HepG2 (cell line): ENCODE results near the gene ZC3H7B. TPM values are rescaled to one million over a fixed set of nuclear protein-coding genes. Genes with fewer than 3 reads are reported as not detected.
A peak's percentile ranks its signal among the peaks of the same experiment; 100 is the strongest.

Experiments
- CREBL2 ChIP-seq: sonication (generic); formaldehyde crosslinking; IDR thresholded peaks from 2 replicates; pipeline ENCODE4 v1.8.1; 2023; ENCODE audit warnings: missing genetic modification reagents, mild to moderate bottlenecking, borderline replicate concordance
- E2F2 ChIP-seq: sonication (generic); formaldehyde crosslinking; IDR thresholded peaks from 2 replicates; pipeline ENCODE4 v1.4.0; 2020; ENCODE audit warnings: missing genetic modification reagents, borderline replicate concordance
- HDAC1 ChIP-seq: sonication (generic); formaldehyde crosslinking; IDR thresholded peaks from 2 replicates; pipeline ENCODE4 v1.5.1; 2020; ENCODE audit warnings: mild to moderate bottlenecking, missing genetic modification reagents
- KDM3A ChIP-seq: IDR thresholded peaks from 2 replicates; pipeline ENCODE4 v1.6.1; 2018; ENCODE audit warnings: low read depth, missing compliant biosample characterization
- KLF15 ChIP-seq: sonication (generic); formaldehyde crosslinking; IDR thresholded peaks from 2 replicates; pipeline ENCODE4 v1.8.1; 2023; ENCODE audit warnings: borderline replicate concordance, mild to moderate bottlenecking, inconsistent platforms, missing genetic modification reagents, mixed read lengths
- NONO ChIP-seq, 2 experiments: fragments of 450-650 bp in 1 of 2; sonication (generic) in 1 of 2; formaldehyde crosslinking in 1 of 2; IDR thresholded peaks in 1 of 2; conservative IDR thresholded peaks in 1 of 2; 2 replicates each; pipeline versions ENCODE4 v1.6.1 to v1.8.0; 2017 to 2022; ENCODE audit warnings: mild to moderate bottlenecking in 1 of 2, missing genetic modification reagents in 1 of 2, moderate library complexity in 1 of 2
- PHF5A ChIP-seq: IDR thresholded peaks from one replicate; pipeline ENCODE4 v1.6.1; 2018; ENCODE audit warnings: low read depth, missing genetic modification reagents; ENCODE audit not compliant: unreplicated experiment
- SNAPC2 ChIP-seq: sonication (generic); formaldehyde crosslinking; IDR thresholded peaks from 2 replicates; pipeline ENCODE4 v1.8.1; 2022; ENCODE audit warnings: mild to moderate bottlenecking, missing genetic modification reagents
- XBP1 ChIP-seq: sonication (generic); formaldehyde crosslinking; IDR thresholded peaks from 2 replicates; pipeline ENCODE4 v1.5.0; 2020; ENCODE audit warnings: missing genetic modification reagents
- ZNF142 ChIP-seq: sonication (generic); formaldehyde crosslinking; IDR thresholded peaks from 2 replicates; pipeline ENCODE4 v1.4.0; 2020; ENCODE audit warnings: missing genetic modification reagents
- ZNF331 ChIP-seq: sonication (generic); formaldehyde crosslinking; IDR thresholded peaks from 2 replicates; pipeline ENCODE4 v1.4.0; 2020; ENCODE audit warnings: missing genetic modification reagents
- ZNF501 ChIP-seq: sonication (generic); formaldehyde crosslinking; IDR thresholded peaks from 2 replicates; pipeline ENCODE4 v1.5.1; 2020; ENCODE audit warnings: mild to moderate bottlenecking, moderate library complexity, missing genetic modification reagents
- ZNF569 ChIP-seq: sonication (generic); formaldehyde crosslinking; IDR thresholded peaks from 2 replicates; pipeline ENCODE4 v1.5.0; 2020; ENCODE audit warnings: mild to moderate bottlenecking, missing genetic modification reagents, moderate library complexity, borderline replicate concordance
- ZNF639 ChIP-seq: conservative IDR thresholded peaks from 2 replicates; pipeline ENCODE4 v1.6.1; 2018; ENCODE audit warnings: missing genetic modification reagents
- ZNF672 ChIP-seq: sonication (generic); formaldehyde crosslinking; IDR thresholded peaks from 2 replicates; pipeline ENCODE4 v1.8.1; 2022; ENCODE audit warnings: missing genetic modification reagents
- ZZZ3 ChIP-seq: sonication (generic); formaldehyde crosslinking; IDR thresholded peaks from 2 replicates; pipeline ENCODE4 v1.4.0; 2020; ENCODE audit warnings: missing genetic modification reagents, mild to moderate bottlenecking, borderline replicate concordance
- polyA plus RNA-seq, 8 experiments: library from polyadenylated mRNA; depleted of rRNA in 3 of 8; stranded (reverse) in 7 of 8; unstranded in 1 of 8; fragments of >200 nt; fragmentation: Illumina TruSeq in 4 of 8; extraction: Trizol in 4 of 8; gene quantifications; 2 replicates each; pipeline versions ENCODE4 v1.2.1 to v1.2.3, GENCODE V29; 2011 to 2016; ENCODE audit warnings: low read depth in 4 of 8, missing spikeins in 1 of 8, mixed read lengths in 1 of 8; ENCODE audit not compliant: insufficient read depth in 1 of 8
- total RNA-seq, 5 experiments: library from RNA; depleted of rRNA; stranded (reverse); fragments of >200 nt; fragmentation: Illumina TruSeq; extraction: Trizol; gene quantifications; 2 replicates each; pipeline ENCODE4 v1.2.3, GENCODE V29; 2016; ENCODE audit warnings: low read depth in 1 of 5

The ZC3H7B gene
- total and polyA plus RNA-seq, 2 of the 13 experiments (the other 11 are each of a cell fraction or from before 2014, with no cell fraction given), result 26.4 to 37.2 TPM

GRCh38 chr22:41288245-41288946 is 12.9 kb upstream of the ZC3H7B start (continued):
- TF ChIP-seq ZNF142 (CRISPR knock-in tag) (no peak), ZNF569 (CRISPR knock-in tag) (no peak), KDM3A (CRISPR knock-in tag) (no peak), KLF15 (CRISPR knock-in tag) (no peak), ZNF331 (CRISPR knock-in tag) (peak; percentile 28; the same call in 1 of the 2 replicates), ZZZ3 (no peak), PHF5A (CRISPR knock-in tag) (peak; percentile 58), ZNF672 (CRISPR knock-in tag) (no peak), NONO (IDR thresholded peaks at IDR 0.05) (no peak), NONO (CRISPR knock-in tag; conservative IDR thresholded peaks at IDR 0.05) (peak; percentile 40; the same call in 1 of the 2 replicates), E2F2 (no peak), HDAC1 (CRISPR knock-in tag) (peak; percentile 62; the same call in 1 of the 2 replicates), ZNF639 (no peak), CREBL2 (CRISPR knock-in tag) (no peak), ZNF501 (CRISPR knock-in tag) (0 out of 2 replicates have a peak, but pooled peaks have one; percentile 23), XBP1 (no peak), SNAPC2 (CRISPR knock-in tag) (0 out of 2 replicates have a peak, but pooled peaks have one; percentile 23)
